KMS-11 (cell line): Measurements from ENCODE around the gene EDN3.

Source experiments
- H2AFZ ChIP-seq: fragments of 200-600 bp; sonication (generic); 2 replicates; pipeline ENCODE4 v1.6.1; 2016; ENCODE audit warnings: antibody characterized with exemption, mixed run types, low read depth
- H3K27ac ChIP-seq: fragments of 200-600 bp; sonication (generic); 2 replicates; pipeline ENCODE4 v1.6.1; 2016; ENCODE audit warnings: mild to moderate bottlenecking, mixed run types
- H3K27me3 ChIP-seq: fragments of 200-600 bp; sonication (generic); 2 replicates; pipeline ENCODE4 v1.6.1; 2017; ENCODE audit warnings: mild to moderate bottlenecking, low read depth, mixed run types, moderate library complexity; ENCODE audit not compliant: insufficient read depth
- H3K36me3 ChIP-seq: fragments of 200-600 bp; sonication (generic); 2 replicates; pipeline ENCODE4 v1.6.1; 2017; ENCODE audit warnings: mild to moderate bottlenecking, mixed run types; ENCODE audit not compliant: insufficient read depth
- H3K4me1 ChIP-seq: fragments of 200-600 bp; sonication (generic); 2 replicates; pipeline ENCODE4 v1.6.1; 2016; ENCODE audit warnings: mild to moderate bottlenecking, low read depth, mixed run types; ENCODE audit not compliant: poor library complexity, severe bottlenecking
- H3K4me2 ChIP-seq: fragments of 200-600 bp; sonication (generic); 2 replicates; pipeline ENCODE4 v1.7.0; 2016; ENCODE audit warnings: mild to moderate bottlenecking, mixed run types
- H3K4me3 ChIP-seq: fragments of 200-600 bp; sonication (generic); IDR thresholded peaks from 2 replicates; pipeline ENCODE4 v1.6.1; 2017; ENCODE audit warnings: low read depth, low read length, mixed read lengths; ENCODE audit not compliant: insufficient read depth
- H3K79me2 ChIP-seq: fragments of 200-600 bp; sonication (generic); 2 replicates; pipeline ENCODE4 v1.6.1; 2016; ENCODE audit warnings: low read depth, mixed run types; ENCODE audit not compliant: insufficient read depth
- H3K9ac ChIP-seq: fragments of 200-600 bp; sonication (generic); 2 replicates; pipeline ENCODE4 v1.6.1; 2016; ENCODE audit warnings: mild to moderate bottlenecking, mixed run types
- H4K20me1 ChIP-seq: fragments of 200-600 bp; sonication (generic); 2 replicates; pipeline ENCODE4 v1.6.1; 2016; ENCODE audit warnings: mild to moderate bottlenecking, mixed run types; ENCODE audit not compliant: insufficient read depth
- TF ChIP-seq, protein P1 (sequence below): fragments of 200-600 bp; sonication (generic); conservative IDR thresholded peaks from 2 replicates; pipeline ENCODE4 v1.6.1; 2017; ENCODE audit warnings: low read depth, mild to moderate bottlenecking, antibody characterized with exemption, low read length, moderate library complexity, mixed read lengths

The EDN3 gene

DNA sequence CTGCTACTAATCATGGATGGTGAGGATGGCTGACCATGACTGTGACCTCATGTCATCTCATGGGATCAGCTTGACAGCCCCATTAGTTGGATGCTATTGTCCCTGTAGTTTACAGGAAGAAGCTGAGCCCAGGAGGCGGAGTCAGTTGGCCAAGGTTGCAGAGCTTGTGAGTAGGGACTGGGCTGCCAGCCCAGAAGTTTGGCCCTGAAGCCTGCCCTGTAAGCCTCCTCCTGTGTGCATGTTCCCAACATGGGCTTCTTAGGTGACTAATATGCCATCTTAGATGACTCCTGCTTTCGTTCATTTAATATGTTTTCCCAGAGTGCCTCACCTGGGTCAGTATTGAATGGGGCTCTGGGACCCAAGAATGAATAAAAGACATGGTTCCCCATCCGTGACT is 6.9 kb downstream of the EDN3 start:
- H3K4me1 ChIP-seq = no peaks in the 10 kb centered on the region

DNA sequence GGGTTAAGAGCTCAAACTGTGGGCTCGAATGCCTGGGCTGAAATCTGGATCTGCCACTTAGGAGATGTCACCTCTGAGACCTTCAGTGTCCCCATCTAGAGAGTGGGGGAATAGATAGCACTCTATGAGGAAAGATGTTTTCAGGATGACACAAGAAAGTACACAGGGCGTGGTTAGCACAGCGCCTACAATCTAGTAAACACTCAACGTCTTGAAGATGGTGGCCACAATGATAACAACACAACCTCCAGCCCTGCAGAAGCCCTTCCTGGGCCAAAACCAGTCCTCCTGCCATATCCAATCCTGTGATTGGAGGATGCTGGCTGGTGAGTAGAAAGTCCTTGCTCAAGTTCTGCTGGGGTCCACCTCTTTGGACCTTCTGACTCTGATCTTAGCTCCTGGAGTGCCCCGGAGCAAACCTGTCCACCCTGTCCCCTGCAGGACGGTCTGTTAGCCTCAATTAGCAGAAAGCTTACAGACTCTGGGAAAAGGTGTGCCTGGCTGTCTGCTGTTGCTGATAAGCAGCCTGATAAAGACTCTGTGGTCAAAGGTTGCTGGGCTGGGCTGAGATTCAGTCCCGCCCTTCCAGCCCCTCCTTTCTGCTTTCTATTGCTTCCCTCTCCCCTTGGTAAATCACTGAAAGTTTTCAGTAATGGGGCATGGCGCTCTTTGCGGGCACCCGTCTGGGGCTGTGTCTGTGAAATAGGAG is 8.2 kb downstream of the EDN3 start:
- Histone ChIP-seq H3K4me3 (no peak overlapping the region), H4K20me1 (no peaks in the 10 kb centered on the region), H3K4me2 (no peak overlapping the region), H2AFZ (no peak overlapping the region), H3K79me2 (no peaks in the 10 kb centered on the region), H3K27ac (no peak overlapping the region), H3K4me1 (no peaks in the 10 kb centered on the region), H3K36me3 (no peaks in the 10 kb centered on the region), H3K9ac (no peak overlapping the region), H3K27me3 (peaks cover 11% of the 10 kb centered on the region; the same call in 1 of the 2 replicates)
- TF ChIP-seq, protein P1, sequence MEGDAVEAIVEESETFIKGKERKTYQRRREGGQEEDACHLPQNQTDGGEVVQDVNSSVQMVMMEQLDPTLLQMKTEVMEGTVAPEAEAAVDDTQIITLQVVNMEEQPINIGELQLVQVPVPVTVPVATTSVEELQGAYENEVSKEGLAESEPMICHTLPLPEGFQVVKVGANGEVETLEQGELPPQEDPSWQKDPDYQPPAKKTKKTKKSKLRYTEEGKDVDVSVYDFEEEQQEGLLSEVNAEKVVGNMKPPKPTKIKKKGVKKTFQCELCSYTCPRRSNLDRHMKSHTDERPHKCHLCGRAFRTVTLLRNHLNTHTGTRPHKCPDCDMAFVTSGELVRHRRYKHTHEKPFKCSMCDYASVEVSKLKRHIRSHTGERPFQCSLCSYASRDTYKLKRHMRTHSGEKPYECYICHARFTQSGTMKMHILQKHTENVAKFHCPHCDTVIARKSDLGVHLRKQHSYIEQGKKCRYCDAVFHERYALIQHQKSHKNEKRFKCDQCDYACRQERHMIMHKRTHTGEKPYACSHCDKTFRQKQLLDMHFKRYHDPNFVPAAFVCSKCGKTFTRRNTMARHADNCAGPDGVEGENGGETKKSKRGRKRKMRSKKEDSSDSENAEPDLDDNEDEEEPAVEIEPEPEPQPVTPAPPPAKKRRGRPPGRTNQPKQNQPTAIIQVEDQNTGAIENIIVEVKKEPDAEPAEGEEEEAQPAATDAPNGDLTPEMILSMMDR = no peak

More for the DNA sequence above, 6.9 kb downstream of the EDN3 start:
- Histone ChIP-seq H2AFZ (no peak overlapping the region), H3K36me3 (no peaks in the 10 kb centered on the region), H3K4me2 (no peak overlapping the region), H3K9ac (no peak overlapping the region), H3K27ac (no peak overlapping the region), H3K4me3 (no peak overlapping the region), H3K27me3 (peaks cover 10% of the 10 kb centered on the region; the same call in 1 of the 2 replicates), H3K79me2 (no peaks in the 10 kb centered on the region), H4K20me1 (no peaks in the 10 kb centered on the region)
- TF ChIP-seq, protein P1 = no peak

DNA sequence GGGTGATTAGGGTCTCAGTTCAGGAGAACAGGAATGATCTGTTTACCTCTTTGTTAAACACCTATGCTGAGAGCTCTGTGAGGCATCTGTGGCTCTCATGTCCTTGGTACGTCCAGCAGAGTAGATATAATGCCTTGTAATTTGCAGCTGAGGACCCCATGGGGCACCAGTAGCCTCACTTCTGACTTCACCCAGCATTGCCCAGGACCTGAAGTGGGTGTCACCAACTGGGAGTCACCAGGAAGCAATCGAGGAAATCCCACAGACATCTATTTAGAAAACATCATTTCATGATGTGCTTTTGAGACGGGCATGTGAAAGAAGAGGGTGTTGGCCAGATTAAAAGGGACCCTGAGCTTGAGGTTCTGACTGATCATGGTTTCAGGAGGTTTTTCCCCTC is 8.8 kb downstream of the EDN3 start:
- H3K9ac ChIP-seq = no peak overlapping the region
- H4K20me1 ChIP-seq = no peaks in the 10 kb centered on the region
- H3K27me3 ChIP-seq = peaks cover 6% of the 10 kb centered on the region; the same call in 1 of the 2 replicates
- no peak overlapping the region for H3K4me2 ChIP-seq
- H3K4me3 ChIP-seq = no peak overlapping the region
- no peak overlapping the region for H3K27ac ChIP-seq
- no peaks in the 10 kb centered on the region for H3K4me1 ChIP-seq
- H3K36me3 ChIP-seq = no peaks in the 10 kb centered on the region
- H3K79me2 ChIP-seq = no peaks in the 10 kb centered on the region
- no peak overlapping the region for H2AFZ ChIP-seq
- TF ChIP-seq, protein P1 = no peak

DNA sequence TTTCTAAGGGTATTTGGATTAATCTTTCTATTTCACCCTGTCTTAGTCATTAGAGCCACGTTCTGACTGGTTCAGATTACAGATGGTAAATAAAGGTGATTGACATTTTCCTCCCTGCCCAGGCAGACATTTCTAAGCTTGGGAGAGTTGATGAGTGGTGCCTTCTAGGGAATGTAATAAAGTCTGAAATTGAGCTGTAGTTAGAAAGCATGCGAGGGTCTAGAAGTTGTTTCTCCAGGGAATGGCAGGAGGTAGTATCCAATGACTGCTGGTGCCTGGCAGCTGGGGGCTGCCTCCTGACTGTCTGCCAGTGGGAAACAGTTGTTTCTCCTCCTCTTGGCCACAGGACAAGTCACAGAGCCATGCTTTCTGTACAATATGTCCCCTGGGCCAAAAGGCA is 14.6 kb downstream of the EDN3 start:
- Histone ChIP-seq H3K4me3 (no peak overlapping the region), H3K9ac (no peak overlapping the region), H2AFZ (no peak overlapping the region), H3K4me1 (no peaks in the 10 kb centered on the region), H3K36me3 (no peaks in the 10 kb centered on the region), H3K27ac (no peak overlapping the region), H3K79me2 (no peaks in the 10 kb centered on the region), H4K20me1 (no peaks in the 10 kb centered on the region), H3K27me3 (peaks cover 29% of the 10 kb centered on the region; the same call in 1 of the 2 replicates), H3K4me2 (no peak overlapping the region)
- TF ChIP-seq, protein P1 = no peak
